Mucosa of descending colon (tissue), 3 donors: ENCODE data around the gene PEX14. TPM values are rescaled to one million over a fixed set of nuclear protein-coding genes. Genes with fewer than 3 reads are reported as not detected.

Experiments used
- ATAC-seq: fragments of 200-7000 bp; cut with Tn5 transposase; one replicate; pipeline ENCODE4 v1.9.1; 2020; ENCODE audit warnings: mild to moderate bottlenecking, moderate library complexity
- DNase-seq, 3 donors: peaks; one replicate each; pipeline ENCODE4 v3.0.0-alpha.2; 2020
- H3K36me3 ChIP-seq: fragments of 200-600 bp; one replicate; pipeline ENCODE4 v1.8.0; 2021; ENCODE audit warnings: low read depth, mild to moderate bottlenecking
- H3K4me1 ChIP-seq: fragments of 200-600 bp; one replicate; pipeline ENCODE4 v1.8.0; 2021; ENCODE audit warnings: low read depth, mild to moderate bottlenecking
- H3K4me3 ChIP-seq: fragments of 200-600 bp; one replicate; pipeline ENCODE4 v1.8.0; 2021; ENCODE audit warnings: mild to moderate bottlenecking
- H3K9me3 ChIP-seq: fragments of 200-600 bp; one replicate; pipeline ENCODE4 v1.8.0; 2021; ENCODE audit warnings: mild to moderate bottlenecking
- CTCF ChIP-seq: fragments of 200-600 bp; IDR thresholded peaks from one replicate; pipeline ENCODE4 v1.8.0; 2022; ENCODE audit warnings: antibody characterized with exemption, mild to moderate bottlenecking
- intact Hi-C, 2 donors: fragments of 100-400 bp; cut with DNase I in 1 of 2; cut with micrococcal nuclease in 1 of 2; formaldehyde crosslinking; loops; one replicate each; pipeline versions ENCODE4 v1.11.0 to v1.11.1; 2022; cut with DNase I, micrococcal nuclease
- total RNA-seq, 3 donors: library from RNA; stranded (reverse); fragmentation: NEBNext Ultra II Directional in 2 of 3; extraction: Animal tissue kit (Norgen Biotek cat#: 25700) in 2 of 3; gene quantifications; one replicate each; pipeline versions ENCODE4 v1.2.1 to v1.2.4, GENCODE V29; 2021 to 2023
- donor health status: DM: no; HTN: no; CAD: no; lungs with moderate emphysema.
- donor health status: DM: no; HTN: no; CAD: no.
- donor health status: DM: no; HTN: yes; CAD: no.

Gene PEX14
- total RNA-seq, 3 donors from 2014 or later = 18.9 to 23.8 (median 21.3) TPM

GRCh38 chr1:10438677-10439163, 36.0 kb upstream of the PEX14 start:
- Histone ChIP-seq H3K4me1 (no peaks in the 10 kb centered on the region), H3K4me3 (no peak overlapping the region), H3K9me3 (no peaks in the 10 kb centered on the region), H3K36me3 (no peaks in the 10 kb centered on the region)
- no peak for ATAC-seq
- no peak for DNase-seq
- intact Hi-C loops = loop anchor here in 1 of 2 donors (10.0 kb wide), 1 partner anchor 56 kb away; no protein-coding TSS in a partner anchor
- TF ChIP-seq CTCF = no peak

GRCh38 chr1:10440305-10440704, 34.4 kb upstream of the PEX14 start:
- no peaks in the 10 kb centered on the region for H3K36me3 ChIP-seq
- H3K4me1 ChIP-seq = no peaks in the 10 kb centered on the region
- no peaks in the 10 kb centered on the region for H3K9me3 ChIP-seq
- TF ChIP-seq CTCF = no peak
- ATAC-seq (no peak), DNase-seq (no peak)
- intact Hi-C loops = no loop called here
- H3K4me3 ChIP-seq = no peak overlapping the region

- ATAC-seq (no peak), DNase-seq (no peak)
- H3K9me3 ChIP-seq = no peaks in the 10 kb centered on the region
- TF ChIP-seq CTCF = no peak
- intact Hi-C loops = no loop called here
- H3K36me3 ChIP-seq = no peaks in the 10 kb centered on the region
- no peaks in the 10 kb centered on the region for H3K4me1 ChIP-seq
- H3K4me3 ChIP-seq = no peak overlapping the region
These were observed 34.0 kb upstream of the PEX14 start for GRCh38 chr1:10440794-10441193.

- Histone ChIP-seq H3K4me1 (no peaks in the 10 kb centered on the region), H3K9me3 (no peaks in the 10 kb centered on the region), H3K36me3 (no peaks in the 10 kb centered on the region), H3K4me3 (no peak overlapping the region)
- intact Hi-C loops = no loop called here
- no peak for ATAC-seq
- TF ChIP-seq CTCF = no peak
- no peak for DNase-seq
These were observed 30.5 kb upstream of the PEX14 start for GRCh38 chr1:10444248-10444647.

GRCh38 chr1:10444795-10445397, 29.9 kb upstream of the PEX14 start:
- no peak for ATAC-seq
- Histone ChIP-seq H3K4me3 (no peak overlapping the region), H3K9me3 (no peaks in the 10 kb centered on the region), H3K36me3 (no peaks in the 10 kb centered on the region), H3K4me1 (no peaks in the 10 kb centered on the region)
- TF ChIP-seq CTCF = no peak
- intact Hi-C loops = no loop called here
- DNase-seq = no peak
